ENCODE measurements around the gene DAZAP2.

GRCh38 chr12:51198568-51199365 lies 39.9 kb upstream of the DAZAP2 start:
- TF ChIP-seq CTCF (IDR thresholded peaks at IDR 0.05; ENCODE audit: low read depth, low read length) (no peak), EZH2phosphoT487 (IDR thresholded peaks at IDR 0.05; ENCODE audit: low read depth) (no peak)

Data from OCI-LY3 (cell line).